HG03460 (cell line): ENCODE data around the gene TMEM205.
"Not testable (repeated sequence)": the region's sequence is repeated elsewhere in the genome, so short reads cannot be mapped to it uniquely, and the experiment has no call there.

Experiments used
- ATAC-seq: cut with Tn5 transposase; IDR thresholded peaks from one replicate; pipeline ENCODE4 v1.9.1; 2021; ENCODE audit not compliant: unreplicated experiment

Gene TMEM205

GRCh38 chr19:11346104-11346940 is at the start of gene TMEM205, which contains the start of gene CCDC159:
TSS of gene TMEM205 (minus strand) at chr19:11346268. CDS start at chr19:11345619, 649 bp downstream.
TSS of gene CCDC159 (plus strand) at chr19:11346519. CDS start at chr19:11346607, 88 bp downstream.
- peak; percentile 87 for ATAC-seq

- ATAC-seq = no peak
Observed at GRCh38 chr19:11390933-11391680, 45.0 kb upstream of the TMEM205 start.

- ATAC-seq = no peak
Observed at GRCh38 chr19:11390359-11390758, 44.3 kb upstream of the TMEM205 start.

- ATAC-seq = no peak
Observed at GRCh38 chr19:11387162-11388034, 41.3 kb upstream of the TMEM205 start.

GRCh38 chr19:11384778-11385129 is 38.7 kb upstream of the TMEM205 start:
- ATAC-seq = no peak

- no peak for ATAC-seq
Observed at GRCh38 chr19:11383706-11384048, 37.6 kb upstream of the TMEM205 start.

- ATAC-seq = no peak
Observed at GRCh38 chr19:11382898-11383705, 37.0 kb upstream of the TMEM205 start.

GRCh38 chr19:11380653-11381537 is 34.8 kb upstream of the TMEM205 start:
- peak; percentile 74 for ATAC-seq

GRCh38 chr19:11379857-11380350 is 33.8 kb upstream of the TMEM205 start:
- no peak for ATAC-seq

- not testable (repeated sequence) for ATAC-seq
Observed at GRCh38 chr19:11379269-11379845, 33.3 kb upstream of the TMEM205 start.

GRCh38 chr19:11378319-11379189 is 32.5 kb upstream of the TMEM205 start:
- no peak for ATAC-seq

GRCh38 chr19:11377756-11378155 is 31.7 kb upstream of the TMEM205 start:
- no peak for ATAC-seq

GRCh38 chr19:11377237-11377636 is 31.2 kb upstream of the TMEM205 start:
- no peak for ATAC-seq

- no peak for ATAC-seq
Observed at GRCh38 chr19:11375143-11375948, 29.3 kb upstream of the TMEM205 start.

- ATAC-seq = peak; percentile 76
Observed at GRCh38 chr19:11374433-11375142, 28.5 kb upstream of the TMEM205 start, which contains the start of gene SWSAP1. TSS of gene SWSAP1 (plus strand) at chr19:11374666. CDS start at chr19:11374681, 15 bp downstream.

GRCh38 chr19:11373885-11374432 is 27.9 kb upstream of the TMEM205 start:
- no peak for ATAC-seq
